ENCODE results near the gene UBTF. TPM values are rescaled to one million over a fixed set of nuclear protein-coding genes. Genes with fewer than 3 reads are reported as not detected.

Gene UBTF
- polyA plus RNA-seq, 3 donors, result 6.0 to 13.1 (median 12.5) TPM

DNA sequence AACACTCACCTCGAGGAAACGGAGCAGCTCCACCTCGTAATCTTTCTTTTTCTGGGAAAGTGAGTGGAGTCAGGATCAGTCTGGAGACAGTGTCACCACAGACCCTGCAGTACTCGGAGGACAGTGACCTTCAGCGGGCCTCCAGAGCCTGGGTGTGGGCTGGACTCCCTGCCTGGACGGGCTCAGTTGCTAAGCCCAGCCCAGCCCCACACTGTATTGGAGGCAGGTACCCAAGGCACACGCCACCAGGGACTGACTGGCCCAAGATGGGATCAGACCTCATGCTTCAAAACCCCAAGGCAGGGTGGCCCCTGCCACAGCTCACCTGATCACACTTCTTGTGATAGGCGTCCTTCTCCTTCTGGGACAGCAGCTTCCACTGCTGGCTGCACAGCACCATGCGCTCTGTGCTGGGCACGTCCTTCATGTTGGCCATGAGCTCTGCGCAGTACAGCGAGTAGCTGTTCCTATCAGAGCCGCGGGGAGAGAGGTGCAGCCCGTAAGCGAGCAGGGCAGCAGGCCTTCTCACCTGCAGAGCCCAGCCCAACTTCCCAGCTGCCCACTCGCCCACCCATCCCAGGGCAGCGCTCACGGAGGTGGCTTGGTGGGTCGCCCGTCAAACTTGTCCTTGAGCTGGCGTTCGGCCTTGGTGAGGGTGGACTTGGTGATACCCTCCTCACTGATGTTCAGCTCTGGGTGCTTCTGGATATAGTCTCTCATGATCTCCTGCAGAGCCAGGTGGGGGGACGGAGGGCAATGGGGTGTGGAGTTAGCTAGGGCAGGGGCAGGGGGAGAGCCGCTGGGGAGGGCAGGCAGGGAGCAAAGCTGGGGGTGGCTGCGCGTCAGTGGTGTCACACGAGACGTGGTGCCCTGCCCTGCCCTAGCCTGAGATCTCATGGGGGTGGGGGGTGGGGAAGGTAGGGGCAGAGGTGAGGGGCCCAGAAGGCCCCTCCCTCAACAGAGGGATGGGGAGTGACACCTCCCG lies 7.9 kb downstream of the UBTF start:
- H3K9me3 Mint-ChIP-seq, result no peaks in the 10 kb centered on the region
- H4K20me1 ChIP-seq (ENCODE audit: insufficient read depth, low read length), result peaks cover 59% of the 10 kb centered on the region
- H3K4me1 ChIP-seq (ENCODE audit: control insufficient read depth in 1 of 2, insufficient read depth in 2 of 2, low read length in 2 of 2), result peaks cover 20 to 50% of the 10 kb centered on the region in 2 donors
- peaks cover 0 to 2% (median 0%) of the 10 kb centered on the region in 3 donors for H3K27me3 Mint-ChIP-seq (ENCODE audit: low read depth in 3 of 3)
- intact Hi-C loops (cut with micrococcal nuclease), result loop anchor here (2.0 kb wide), 2 partner anchors 139 to 151 kb away; partner anchors contain the start of gene FAM171A2 (in 1 of the 2)
- H3K9me3 ChIP-seq (replicated peaks in 1 of 2; ENCODE audit: control insufficient read depth in 1 of 2, insufficient read depth in 1 of 2, low read length in 2 of 2), result no peaks in the 10 kb centered on the region
- DNase-seq, result no peak
- no peak overlapping the region for H3K27ac ChIP-seq (ENCODE audit: low read depth in 1 of 2, low read length in 2 of 2)
- 94% methylated on average over 20 of the region's 30 CpGs for WGBS (ENCODE audit: insufficient coverage)
- no peak overlapping the region for H3K9ac ChIP-seq (ENCODE audit: insufficient read depth, low read length, poor library complexity, severe bottlenecking)
- H3K4me3 Mint-ChIP-seq, result peak overlapping the region in 1 of 2 donors; percentile 24
- H3K4me1 Mint-ChIP-seq, result peaks cover 45% of the 10 kb centered on the region
- H2AFZ ChIP-seq (ENCODE audit: insufficient read depth, low read depth, low read length, poor library complexity, severe bottlenecking), result no peak overlapping the region
- peaks cover 68 to 86% of the 10 kb centered on the region in 2 donors for H3K36me3 ChIP-seq (replicated peaks in 1 of 2; ENCODE audit: control insufficient read depth in 1 of 2, insufficient read depth in 2 of 2, low read length in 2 of 2)
- H3K27ac Mint-ChIP-seq, result no peak overlapping the region
- TF ChIP-seq, protein P1, sequence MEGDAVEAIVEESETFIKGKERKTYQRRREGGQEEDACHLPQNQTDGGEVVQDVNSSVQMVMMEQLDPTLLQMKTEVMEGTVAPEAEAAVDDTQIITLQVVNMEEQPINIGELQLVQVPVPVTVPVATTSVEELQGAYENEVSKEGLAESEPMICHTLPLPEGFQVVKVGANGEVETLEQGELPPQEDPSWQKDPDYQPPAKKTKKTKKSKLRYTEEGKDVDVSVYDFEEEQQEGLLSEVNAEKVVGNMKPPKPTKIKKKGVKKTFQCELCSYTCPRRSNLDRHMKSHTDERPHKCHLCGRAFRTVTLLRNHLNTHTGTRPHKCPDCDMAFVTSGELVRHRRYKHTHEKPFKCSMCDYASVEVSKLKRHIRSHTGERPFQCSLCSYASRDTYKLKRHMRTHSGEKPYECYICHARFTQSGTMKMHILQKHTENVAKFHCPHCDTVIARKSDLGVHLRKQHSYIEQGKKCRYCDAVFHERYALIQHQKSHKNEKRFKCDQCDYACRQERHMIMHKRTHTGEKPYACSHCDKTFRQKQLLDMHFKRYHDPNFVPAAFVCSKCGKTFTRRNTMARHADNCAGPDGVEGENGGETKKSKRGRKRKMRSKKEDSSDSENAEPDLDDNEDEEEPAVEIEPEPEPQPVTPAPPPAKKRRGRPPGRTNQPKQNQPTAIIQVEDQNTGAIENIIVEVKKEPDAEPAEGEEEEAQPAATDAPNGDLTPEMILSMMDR (IDR thresholded peaks at IDR 0.05), result no peak
- no peak overlapping the region for H3K4me2 ChIP-seq (replicated peaks; ENCODE audit: extremely low read depth, low read length, poor library complexity, severe bottlenecking)
- H3K79me2 ChIP-seq (ENCODE audit: insufficient read depth, low read length), result peaks cover 21% of the 10 kb centered on the region
- H3K36me3 Mint-ChIP-seq, result peaks cover 68 to 91% of the 10 kb centered on the region in 2 donors
- H3K27me3 ChIP-seq (ENCODE audit: control insufficient read depth in 2 of 2, insufficient read depth in 2 of 2, low read length in 2 of 2), result no peaks in the 10 kb centered on the region
- no peak overlapping the region for H3K4me3 ChIP-seq (replicated peaks in 1 of 3; ENCODE audit: low read depth in 2 of 3, low read length in 3 of 3)

DNA sequence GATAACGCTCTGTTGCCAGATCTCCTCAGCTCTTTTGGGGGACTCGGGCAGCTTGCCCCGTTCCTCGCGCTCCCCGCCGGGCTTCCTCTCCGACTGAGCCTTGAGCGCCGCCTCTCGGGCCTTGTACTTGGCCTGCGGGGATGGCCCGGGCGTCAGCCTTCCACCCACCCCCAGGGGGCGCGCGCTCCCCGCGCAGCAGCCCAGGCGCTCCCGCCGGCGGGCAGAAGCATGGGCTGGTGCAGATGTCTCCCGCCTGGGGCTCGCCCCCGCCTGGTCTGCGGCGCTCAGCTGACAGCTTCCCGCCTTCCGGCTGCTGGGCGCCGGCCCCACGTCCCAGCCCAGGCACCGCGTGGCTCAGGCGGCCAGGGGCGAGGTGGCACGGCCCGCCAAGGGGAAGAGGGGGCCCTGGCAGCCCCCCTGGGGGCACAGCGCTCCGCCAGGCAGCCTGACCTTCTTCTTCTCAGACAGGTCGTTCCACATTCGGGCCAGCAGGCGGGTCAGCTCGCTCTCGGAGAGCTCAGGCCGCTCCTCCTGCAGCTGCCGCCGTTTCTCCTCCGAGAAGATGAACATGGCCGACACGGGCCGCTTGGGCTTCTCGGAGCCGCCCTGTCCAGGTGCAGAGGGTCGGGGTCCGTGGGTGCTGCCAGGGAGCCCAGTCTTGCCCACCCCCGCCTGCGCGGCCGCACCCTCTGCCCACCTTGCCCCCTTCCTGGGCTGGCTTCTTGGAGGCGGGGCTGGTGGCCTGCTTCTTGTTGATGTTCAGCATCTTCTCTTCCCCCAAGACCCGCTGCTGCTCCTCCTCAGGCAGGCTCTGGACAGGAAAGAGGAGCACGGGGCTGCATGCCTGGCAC lies 8.9 kb downstream of the UBTF start:
- Histone ChIP-seq H3K4me1 (ENCODE audit: control insufficient read depth in 1 of 2, insufficient read depth in 2 of 2, low read length in 2 of 2) (peaks cover 11 to 41% of the 10 kb centered on the region in 2 donors), H3K36me3 (replicated peaks in 1 of 2; ENCODE audit: control insufficient read depth in 1 of 2, insufficient read depth in 2 of 2, low read length in 2 of 2) (peaks cover 63 to 84% of the 10 kb centered on the region in 2 donors), H3K4me2 (replicated peaks; ENCODE audit: extremely low read depth, low read length, poor library complexity, severe bottlenecking) (peak overlapping the region; percentile 42), H3K4me3 (replicated peaks in 1 of 3; ENCODE audit: low read depth in 2 of 3, low read length in 3 of 3) (no peak overlapping the region), H3K79me2 (ENCODE audit: insufficient read depth, low read length) (peaks cover 15% of the 10 kb centered on the region), H3K27me3 (ENCODE audit: control insufficient read depth in 2 of 2, insufficient read depth in 2 of 2, low read length in 2 of 2) (no peaks in the 10 kb centered on the region), H3K9ac (ENCODE audit: insufficient read depth, low read length, poor library complexity, severe bottlenecking) (no peak overlapping the region), H3K9me3 (replicated peaks in 1 of 2; ENCODE audit: control insufficient read depth in 1 of 2, insufficient read depth in 1 of 2, low read length in 2 of 2) (no peaks in the 10 kb centered on the region), H2AFZ (ENCODE audit: insufficient read depth, low read depth, low read length, poor library complexity, severe bottlenecking) (peak overlapping the region; percentile 41), H3K27ac (ENCODE audit: low read depth in 1 of 2, low read length in 2 of 2) (no peak overlapping the region), H4K20me1 (ENCODE audit: insufficient read depth, low read length) (peaks cover 49% of the 10 kb centered on the region)
- peaks cover 0 to 1% (median 0%) of the 10 kb centered on the region in 3 donors for H3K27me3 Mint-ChIP-seq (ENCODE audit: low read depth in 3 of 3)
- peak; percentile 82 to 88 (median 87) for DNase-seq
- H3K9me3 Mint-ChIP-seq, result no peaks in the 10 kb centered on the region
- H3K36me3 Mint-ChIP-seq, result peaks cover 62 to 91% of the 10 kb centered on the region in 2 donors
- TF ChIP-seq, protein P1 (IDR thresholded peaks at IDR 0.05), result peak; percentile 99
- H3K27ac Mint-ChIP-seq, result peak overlapping the region in 3 of 7 donors; percentile 15 to 61 (median 58)
- intact Hi-C loops (cut with micrococcal nuclease), result loop anchor here (2.0 kb wide), 2 partner anchors 140 to 152 kb away; partner anchors contain the start of gene FAM171A2 (in 1 of the 2)
- peaks cover 40% of the 10 kb centered on the region for H3K4me1 Mint-ChIP-seq
- peak overlapping the region in 1 of 2 donors; percentile 24 for H3K4me3 Mint-ChIP-seq
- WGBS (ENCODE audit: insufficient coverage), result 27% methylated on average over 58 of the region's 64 CpGs
